Ureter (tissue), 1 donor: ENCODE results near the gene TFDP2. TPM values are rescaled to one million over a fixed set of nuclear protein-coding genes. Genes with fewer than 3 reads are reported as not detected.
"Not testable (repeated sequence)": the region's sequence is repeated elsewhere in the genome, so short reads cannot be mapped to it uniquely, and the experiment has no call there.

Source experiments
- DNase-seq: peaks from one replicate; pipeline ENCODE4 v3.0.0-alpha.2; 2020; ENCODE audit warnings: low spot score
- total RNA-seq: library from RNA; stranded (reverse); gene quantifications from one replicate; pipeline ENCODE4 v1.2.4, GENCODE V29; 2023
- donor health status: DM: yes; HTN: yes; CAD: no.

The TFDP2 gene
- total RNA-seq, 1 donor from 2014 or later = 42.1 TPM

- not testable (repeated sequence) for DNase-seq
Observed at GRCh38 chr3:142075656-142076055, 73.7 kb downstream of the TFDP2 start.

GRCh38 chr3:142072816-142073215 is 76.5 kb downstream of the TFDP2 start:
- no peak for DNase-seq

GRCh38 chr3:142065932-142066331 is 83.4 kb downstream of the TFDP2 start:
- DNase-seq = no peak

- no peak for DNase-seq
Observed at GRCh38 chr3:142065344-142065743, 84.0 kb downstream of the TFDP2 start.

- no peak for DNase-seq
Observed at GRCh38 chr3:142064454-142064853, 84.9 kb downstream of the TFDP2 start.

- no peak for DNase-seq
Observed at GRCh38 chr3:142057331-142057725, 92.0 kb downstream of the TFDP2 start.

GRCh38 chr3:142056656-142057330 is 92.6 kb downstream of the TFDP2 start:
- DNase-seq = no peak

- no peak for DNase-seq
Observed at GRCh38 chr3:142053835-142054234, 95.5 kb downstream of the TFDP2 start.

- no peak for DNase-seq
Observed at GRCh38 chr3:142053244-142053643, 96.1 kb downstream of the TFDP2 start.

GRCh38 chr3:142051351-142051750 is 98.0 kb downstream of the TFDP2 start:
- no peak for DNase-seq

- no peak for DNase-seq
Observed at GRCh38 chr3:142047021-142047369, 102.3 kb downstream of the TFDP2 start.

GRCh38 chr3:142046320-142047020 is 102.9 kb downstream of the TFDP2 start:
- DNase-seq = no peak

GRCh38 chr3:142040941-142041491 is 108.3 kb downstream of the TFDP2 start:
- DNase-seq = no peak

GRCh38 chr3:142035308-142035922 is 113.9 kb downstream of the TFDP2 start:
- DNase-seq = no peak

GRCh38 chr3:142033292-142033691 is 116.1 kb downstream of the TFDP2 start:
- no peak for DNase-seq

- no peak for DNase-seq
Observed at GRCh38 chr3:142031575-142031974, 117.8 kb downstream of the TFDP2 start.

GRCh38 chr3:142029791-142030190 is 119.6 kb downstream of the TFDP2 start:
- no peak for DNase-seq

GRCh38 chr3:142029052-142029642 is 120.2 kb downstream of the TFDP2 start:
- no peak for DNase-seq

GRCh38 chr3:142028243-142028777 is 121.0 kb downstream of the TFDP2 start:
- no peak for DNase-seq

- no peak for DNase-seq
Observed at GRCh38 chr3:142027735-142028134, 121.6 kb downstream of the TFDP2 start.

GRCh38 chr3:142027300-142027699 is 122.0 kb downstream of the TFDP2 start:
- DNase-seq = no peak

- no peak for DNase-seq
Observed at GRCh38 chr3:142026333-142026732, 123.0 kb downstream of the TFDP2 start.
